Measurements from ENCODE around the gene PPP1R3F.

- TF ChIP-seq CTCF (IDR thresholded peaks at IDR 0.05): peak in 1 of 5 experiments; percentile 7
- TF ChIP-seq POLR2A (IDR thresholded peaks at IDR 0.05): no peak
- no peak for TF ChIP-seq EP300 (IDR thresholded peaks at IDR 0.05; ENCODE audit: low read depth)
Measured at GRCh38 chrX:49282647-49283011, 13.0 kb downstream of the PPP1R3F start.

All from transverse colon (tissue), 3 donors.